ENCODE results near the gene BEST4. TPM values are rescaled to one million over a fixed set of nuclear protein-coding genes. Genes with fewer than 3 reads are reported as not detected.

Gene BEST4
- total and polyA plus RNA-seq, 2 of the 4 experiments (the other 2 are of a cell fraction): 0.07 TPM; not detected in 1

GRCh38 chr1:44808063-44808937 lies 20.3 kb upstream of the BEST4 start, which contains the start of gene BTBD19:
TSS of gene BTBD19 (plus strand) at chr1:44808523. CDS start at chr1:44808821, 298 bp downstream.
- TF ChIP-seq NFE2L2 (IDR thresholded peaks at IDR 0.05; ENCODE audit: low read depth, low read length): no peak
- TF ChIP-seq POLR2A (IDR thresholded peaks at IDR 0.05; ENCODE audit: low read depth, low read length): peak; percentile 64
- ChIA-PET CTCF (interaction anchor here (1.1 to 1.7 kb wide), 4 partner anchors 8 to 18 kb away, joined by 3 to 6 read pairs (median 5); partner anchors contain the start of gene PLK3), POLR2A (ENCODE audit: unreplicated experiment) (interaction anchor here (0.5 to 3.7 kb wide), 7 partner anchors 8 to 765 kb away, joined by 3 to 30 read pairs (median 3); partner anchors contain the start of genes PLK3 and RNU5D-1)
- Histone ChIP-seq H2BK5ac (ENCODE audit: low read depth, low read length, poor library complexity, severe bottlenecking) (peak within 1 kb of the TSS; percentile 99), H2AK9ac (replicated peaks; ENCODE audit: low read depth, low read length, poor library complexity) (peak within 1 kb of the TSS; percentile 99), H4K91ac (ENCODE audit: insufficient read depth, low read depth, low read length) (peak within 1 kb of the TSS; percentile 100), H2BK120ac (ENCODE audit: low read depth, low read length) (peak within 1 kb of the TSS; percentile 98), H3K56ac (ENCODE audit: extremely low read depth, insufficient read depth, low read length) (peak within 1 kb of the TSS; percentile 96), H3K14ac (replicated peaks; ENCODE audit: low read depth, low read length) (peak within 1 kb of the TSS; percentile 98), H3K27me3 (ENCODE audit: control insufficient read depth, insufficient read depth, low read length) (no peaks in the 10 kb centered on the region), H3K36me3 (ENCODE audit: control insufficient read depth, insufficient read depth, low read length) (peaks cover 29% of the 10 kb centered on the region), H4K5ac (ENCODE audit: low read depth, low read length) (peak within 1 kb of the TSS; percentile 95), H2BK15ac (ENCODE audit: low read depth, low read length) (peak within 1 kb of the TSS; percentile 98), H3K18ac (ENCODE audit: low read depth, low read length) (peak within 1 kb of the TSS; percentile 96), H3K4me1 (ENCODE audit: control insufficient read depth, insufficient read depth, low read length) (peaks cover 50% of the 10 kb centered on the region), H3K4me2 (ENCODE audit: low read depth, low read length) (peak within 1 kb of the TSS; percentile 86), H3K9me1 (ENCODE audit: insufficient read depth, low read length) (peaks cover 34% of the 10 kb centered on the region), H4K8ac (ENCODE audit: low read depth in 2 of 2, low read length in 2 of 2) (peak within 1 kb of the TSS; percentile 94 to 99), H2AFZ (replicated peaks; ENCODE audit: low read length, poor library complexity) (peak within 1 kb of the TSS; percentile 74), H3K9ac (ENCODE audit: low read depth, low read length) (peak within 1 kb of the TSS; percentile 96), H2AK5ac (ENCODE audit: low read depth, low read length) (peak within 1 kb of the TSS; percentile 100), H3K27ac (ENCODE audit: insufficient read depth, low read length) (peak within 1 kb of the TSS; percentile 86), H3K9me3 (ENCODE audit: control insufficient read depth, insufficient read depth, low read length) (no peaks in the 10 kb centered on the region), H3K79me1 (ENCODE audit: low read depth in 1 of 2, low read length in 2 of 2) (peaks cover 17 to 67% of the 10 kb centered on the region in 2 experiments), H3K4ac (ENCODE audit: low read depth, low read length) (peak within 1 kb of the TSS; percentile 100), H2BK20ac (ENCODE audit: low read depth, low read length) (peak within 1 kb of the TSS; percentile 95), H3K4me3 (ENCODE audit: insufficient read depth, low read depth, low read length) (peak within 1 kb of the TSS; percentile 40), H4K20me1 (ENCODE audit: insufficient read depth, low read length) (peaks cover 9% of the 10 kb centered on the region; the same call in 1 of the 2 replicates), H3K23ac (ENCODE audit: low read depth, low read length) (peak within 1 kb of the TSS; percentile 98)
- WGBS, 2 experiments (ENCODE audit: extremely low coverage in 2 of 2, insufficient read length in 1 of 2): 15% methylated on average over 11 of the region's 23 CpGs; no CpG with 5 or more reads in 1 of the 2 experiments
- TSS peak; percentile 26 for BruUV-seq (replicated peaks)
- dilution Hi-C loops (cut with HindIII; ENCODE audit: low sequenced_read_pairs, unreplicated experiment): no loop called here
- DNase-seq: peak; percentile 91
- ATAC-seq (ENCODE audit: low read depth): peak; percentile 52
- in situ Hi-C loops (cut with MboI; ENCODE audit: low sequenced_read_pairs): no loop called here
- intact Hi-C loops (cut with micrococcal nuclease): loop anchor here (5.0 to 10.0 kb wide), 2 partner anchors 76 to 497 kb away; partner anchors contain the start of gene RNU5D-1
